ENCODE data around the gene TMEM272.

Gene TMEM272

GRCh38 chr13:51803422-51804294, 41.3 kb downstream of the TMEM272 start, which contains the start of gene DHRS12:
DHRS12 (minus strand) TSS chr13:51804163; CDS start chr13:51799659, 4,504 bp downstream.
- peak; percentile 85 to 89 for DNase-seq

DNA sequence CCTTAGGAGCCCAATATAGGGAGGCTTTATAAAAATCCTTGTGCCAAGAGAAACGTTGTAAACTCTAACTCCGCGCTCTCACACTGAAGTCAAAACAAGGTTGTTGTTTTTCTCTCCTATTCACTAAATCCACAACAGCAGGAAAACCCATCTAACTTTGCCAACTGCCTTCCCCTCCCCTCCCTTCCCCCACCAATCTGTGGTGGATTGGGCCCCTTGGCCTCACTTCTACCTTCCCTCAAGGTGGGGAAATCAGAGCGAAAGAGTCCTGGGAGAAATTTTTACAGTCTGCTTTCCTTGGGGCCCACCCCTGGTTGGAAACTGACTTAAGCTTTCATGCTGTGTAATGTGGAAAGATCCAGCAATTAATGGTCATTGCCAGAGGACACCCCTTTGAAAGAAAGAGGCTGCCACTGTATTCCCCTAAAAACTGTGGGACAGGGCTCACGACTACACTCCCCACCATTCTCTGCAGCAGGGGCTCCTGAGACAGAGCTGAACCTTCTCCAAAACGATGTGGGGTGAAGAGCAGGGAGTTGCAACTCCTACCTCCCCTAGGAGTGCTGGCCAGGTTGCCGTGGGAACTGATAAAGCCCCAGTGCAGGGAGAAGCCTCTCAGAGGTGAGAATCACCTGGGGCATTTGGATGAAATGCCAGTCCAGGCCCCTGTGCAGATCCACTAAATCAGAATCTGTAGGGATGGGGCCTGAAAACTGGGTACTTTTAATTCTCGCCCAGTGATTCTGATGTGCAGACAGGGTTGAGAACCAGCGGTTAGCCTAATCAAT, 42.2 kb downstream of the TMEM272 start:
- DNase-seq: no peak

DNA sequence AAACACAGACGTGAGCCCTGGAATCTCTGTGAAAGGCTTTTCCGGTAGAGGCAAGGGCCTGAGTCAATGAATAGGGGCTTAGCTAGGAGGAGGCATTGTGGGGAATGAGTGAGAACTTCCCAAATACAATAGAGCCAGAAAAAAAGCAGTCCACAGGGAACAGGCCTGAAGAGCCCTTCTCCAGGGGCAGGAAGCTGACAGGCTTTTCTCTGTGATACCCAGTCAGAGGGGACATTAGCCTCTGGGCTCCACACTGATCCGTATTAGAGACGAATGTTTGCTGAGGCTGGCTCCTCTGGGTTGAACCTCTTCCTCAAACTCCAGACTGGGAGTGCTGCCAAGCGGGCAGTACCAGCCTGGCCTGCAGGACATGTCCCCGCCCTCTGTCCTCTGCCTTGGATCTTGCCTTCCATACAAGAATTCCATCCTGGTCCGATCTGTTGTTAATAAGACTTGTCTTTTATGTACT, 43.3 kb downstream of the TMEM272 start:
- no peak for DNase-seq

DNA sequence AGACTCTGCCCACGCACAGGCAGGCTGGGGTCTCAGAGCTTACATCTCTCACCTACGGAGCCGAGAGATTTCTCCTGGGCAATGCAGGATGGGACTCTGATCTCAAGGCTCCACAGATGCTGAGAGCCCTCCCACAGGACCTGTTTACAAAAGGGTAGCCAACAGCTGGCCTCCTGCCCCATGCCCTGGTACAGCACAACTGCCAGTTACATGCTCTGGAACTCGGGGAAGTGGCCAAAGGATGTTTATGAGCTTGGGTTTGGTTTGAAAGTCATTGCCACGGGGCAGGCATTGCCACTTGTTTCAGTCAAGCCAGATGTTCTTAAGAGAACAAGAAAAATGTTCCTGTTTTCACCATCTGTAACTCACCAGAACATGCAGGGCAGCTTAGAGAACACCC, 44.5 kb downstream of the TMEM272 start:
- no peak for DNase-seq

DNA sequence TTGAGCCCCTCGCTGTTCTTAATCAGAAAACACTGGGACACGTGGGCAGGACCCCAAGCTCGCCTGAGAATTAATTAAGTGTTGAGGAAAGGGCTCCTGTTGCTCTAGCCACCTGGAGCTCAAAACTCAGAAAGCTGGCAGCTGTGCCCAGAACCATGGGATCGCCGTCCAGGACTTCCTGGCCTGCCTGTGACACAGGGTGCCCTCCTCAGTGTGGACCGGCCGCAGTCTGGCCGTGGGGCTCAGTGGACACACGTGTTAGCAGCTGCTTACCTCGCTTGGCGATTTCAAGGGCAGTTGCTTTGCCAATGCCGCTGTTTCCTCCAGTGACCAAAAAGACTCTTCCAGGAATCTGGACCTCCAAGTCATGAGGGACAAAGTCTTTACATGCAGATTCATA, 45.7 kb downstream of the TMEM272 start:
- no peak for DNase-seq

- peak; percentile 64 to 69 for DNase-seq
These were observed 47.1 kb downstream of the TMEM272 start for GRCh38 chr13:51797664-51798488.

DNA sequence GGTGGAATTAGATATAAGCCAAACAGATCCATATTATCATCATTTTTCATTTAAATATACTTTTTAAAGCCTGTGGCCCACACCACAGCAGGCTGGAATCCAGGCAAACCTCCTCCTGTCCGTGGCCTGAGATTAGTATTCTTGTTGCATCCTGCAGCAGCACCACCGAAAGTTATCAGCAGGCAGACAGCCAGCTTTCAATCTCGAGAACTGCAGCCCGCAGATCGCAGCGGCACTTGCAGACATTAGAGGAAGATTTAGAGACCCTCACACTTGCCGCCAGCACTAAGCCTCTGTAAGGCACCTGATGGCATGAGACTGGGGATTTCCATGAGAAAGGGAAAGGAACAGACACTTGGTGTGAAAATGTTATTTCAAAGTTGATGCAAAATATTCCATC, 48.4 kb downstream of the TMEM272 start:
- DNase-seq: no peak

- no peak for DNase-seq
These were observed 49.6 kb downstream of the TMEM272 start for GRCh38 chr13:51795419-51795818.

DNA sequence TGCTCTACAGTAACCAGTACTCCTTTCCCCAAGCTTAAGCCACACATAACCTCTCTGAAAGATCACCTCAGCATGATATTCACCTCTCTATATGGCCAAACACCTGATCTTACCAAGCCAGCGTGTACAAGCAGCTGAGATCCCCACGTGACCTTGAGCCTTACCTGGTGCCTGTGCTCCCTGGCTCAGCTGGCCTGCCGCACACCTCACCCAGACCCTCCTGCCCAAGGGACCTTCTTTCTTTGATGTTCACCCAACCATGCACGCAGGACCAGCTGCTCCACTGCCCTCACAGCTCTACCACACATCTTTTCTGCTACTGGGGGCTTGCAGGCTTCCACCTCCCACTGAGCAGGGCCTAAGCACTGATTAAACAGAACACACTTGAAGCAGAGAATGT, 50.0 kb downstream of the TMEM272 start:
- no peak for DNase-seq

GRCh38 chr13:51793570-51794271, 51.3 kb downstream of the TMEM272 start:
- peak; percentile 52 to 57 for DNase-seq

GRCh38 chr13:51786425-51787265, 58.3 kb downstream of the TMEM272 start:
- DNase-seq: no peak

GRCh38 chr13:51785712-51786424, 59.1 kb downstream of the TMEM272 start:
- DNase-seq: no peak

GRCh38 chr13:51784097-51784496, 60.9 kb downstream of the TMEM272 start:
- DNase-seq: no peak

DNA sequence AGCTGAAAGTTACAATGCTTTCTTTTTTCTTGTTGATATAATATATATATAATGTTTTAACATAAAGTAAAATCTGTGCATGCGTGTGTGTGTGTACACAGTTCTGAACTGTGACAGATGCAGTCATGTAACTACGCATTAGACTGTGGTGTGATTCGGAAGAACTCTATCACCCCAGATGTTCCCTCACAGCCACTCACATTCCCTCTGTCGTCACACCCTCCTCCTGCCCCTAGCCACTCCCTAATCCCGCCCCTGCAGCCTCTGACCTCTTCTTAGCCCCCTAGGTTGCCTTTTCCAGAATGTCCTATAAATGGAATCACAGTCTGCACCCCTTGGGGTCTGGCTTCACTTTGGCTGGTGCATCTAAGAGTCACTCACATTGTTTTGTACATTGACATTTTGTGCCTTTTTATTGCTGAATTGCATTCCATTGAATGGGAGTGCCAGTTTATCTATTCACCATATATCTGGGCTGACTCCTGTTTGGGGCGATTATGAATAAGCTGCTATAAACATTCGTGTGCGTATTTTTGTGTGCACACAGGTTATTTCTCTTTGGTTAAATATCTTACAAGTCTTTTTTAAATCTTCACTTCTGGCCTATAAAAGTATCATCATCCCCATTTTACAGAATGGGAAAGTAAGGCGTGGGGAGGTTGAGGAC, 61.4 kb downstream of the TMEM272 start:
- DNase-seq: no peak

GRCh38 chr13:51782026-51782710, 62.8 kb downstream of the TMEM272 start:
- DNase-seq: no peak

DNA sequence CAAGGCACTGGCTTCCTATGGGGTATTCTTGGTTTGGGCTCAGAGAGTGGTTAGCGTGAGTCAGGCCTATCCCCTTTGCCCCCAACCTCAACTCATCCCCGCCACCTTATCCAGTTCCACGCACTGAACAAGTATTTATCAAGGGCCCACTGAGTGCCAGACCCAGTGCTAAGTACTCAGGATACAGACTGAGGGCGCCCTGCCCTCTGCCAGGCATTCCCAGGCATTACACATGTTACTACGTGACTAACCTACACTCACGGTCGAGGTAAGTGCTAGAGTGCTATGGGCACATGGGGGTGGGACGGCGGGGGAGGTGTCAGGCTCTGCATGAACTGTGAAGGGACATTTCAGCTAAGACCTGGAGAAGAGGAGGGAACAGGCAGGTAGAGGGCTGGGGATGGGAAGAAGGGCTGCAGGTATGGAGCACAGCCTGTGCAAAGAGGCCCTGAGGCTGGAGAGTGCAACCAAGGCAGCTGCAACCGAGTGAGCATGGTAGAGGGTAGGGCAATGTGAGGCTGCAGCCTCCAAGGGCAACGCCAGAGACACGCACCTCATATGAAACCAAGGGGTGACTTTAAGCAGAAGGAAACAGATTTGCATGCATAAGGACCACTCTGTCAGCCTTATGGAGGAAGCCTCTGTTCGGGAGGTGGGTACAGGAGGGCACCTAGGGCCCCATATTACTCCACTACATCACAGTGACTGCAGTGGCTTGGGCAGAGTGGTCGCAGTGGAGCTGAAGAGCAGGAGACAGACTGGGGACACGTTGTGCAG, 63.5 kb downstream of the TMEM272 start:
- DNase-seq: no peak

DNA sequence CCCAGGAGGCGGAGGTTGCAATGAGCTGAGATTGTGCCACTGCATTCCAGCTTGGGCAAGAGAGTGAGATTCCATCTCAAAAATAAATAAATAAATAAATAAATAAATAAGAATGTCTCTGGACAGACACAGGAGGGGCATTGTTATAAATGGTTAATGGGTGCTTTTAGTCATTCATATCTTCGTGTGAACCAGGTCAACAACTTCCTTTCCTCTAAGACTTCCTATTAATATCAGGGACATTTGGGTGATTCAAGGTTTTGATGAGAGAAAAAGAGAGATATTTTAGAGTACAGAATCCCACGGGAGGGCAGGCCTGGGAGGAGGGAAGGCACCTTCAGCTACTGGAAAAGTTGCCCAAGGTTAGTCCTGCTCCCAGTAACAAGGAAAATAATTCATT, 64.9 kb downstream of the TMEM272 start:
- no peak for DNase-seq

GRCh38 chr13:51778392-51778791, 66.6 kb downstream of the TMEM272 start:
- DNase-seq: no peak

DNA sequence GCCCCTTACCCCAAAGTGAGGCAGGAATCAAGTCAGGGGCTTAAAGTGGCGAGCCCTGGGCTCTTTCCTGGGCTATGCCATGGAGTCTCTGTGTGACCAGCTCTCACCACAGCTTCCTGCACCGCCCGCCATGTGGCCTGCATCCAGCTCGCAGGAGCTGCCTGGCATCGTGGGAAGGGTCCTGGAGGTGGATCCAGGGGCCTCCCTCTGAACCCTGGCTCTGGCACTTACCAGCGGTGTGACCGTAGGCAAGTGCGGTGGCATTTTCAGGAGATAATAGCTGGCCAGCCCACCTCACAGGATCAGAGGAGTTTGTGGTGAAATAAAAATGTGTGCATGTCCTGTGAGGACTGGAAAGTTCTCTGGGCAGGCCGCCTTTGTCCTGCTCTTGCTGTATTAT, 67.1 kb downstream of the TMEM272 start:
- no peak for DNase-seq
